Measurements from ENCODE around the gene CIAO2B.

- TF ChIP-seq EZH2phosphoT487 (IDR thresholded peaks at IDR 0.05; ENCODE audit: insufficient read depth, low read depth), result no peak
- TF ChIP-seq EZH2 (IDR thresholded peaks at IDR 0.05; ENCODE audit: insufficient read depth, poor library complexity, severe bottlenecking), result no peak
Measured at GRCh38 chr16:66946974-66947301, 12.7 kb upstream of the CIAO2B start.
